GM18505 (cell line): ENCODE results near the gene YAP1.

ENCODE experiments used
- ATAC-seq: cut with Tn5 transposase; IDR thresholded peaks from one replicate; pipeline ENCODE4 v1.9.1; 2021; ENCODE audit not compliant: unreplicated experiment
- POLR2A ChIP-seq: IDR thresholded peaks from 4 replicates; pipeline ENCODE4 v1.6.1; 2011; ENCODE audit warnings: borderline replicate concordance; ENCODE audit not compliant: insufficient read depth, insufficient read length; ENCODE audit errors: extremely low read depth

Gene YAP1

DNA sequence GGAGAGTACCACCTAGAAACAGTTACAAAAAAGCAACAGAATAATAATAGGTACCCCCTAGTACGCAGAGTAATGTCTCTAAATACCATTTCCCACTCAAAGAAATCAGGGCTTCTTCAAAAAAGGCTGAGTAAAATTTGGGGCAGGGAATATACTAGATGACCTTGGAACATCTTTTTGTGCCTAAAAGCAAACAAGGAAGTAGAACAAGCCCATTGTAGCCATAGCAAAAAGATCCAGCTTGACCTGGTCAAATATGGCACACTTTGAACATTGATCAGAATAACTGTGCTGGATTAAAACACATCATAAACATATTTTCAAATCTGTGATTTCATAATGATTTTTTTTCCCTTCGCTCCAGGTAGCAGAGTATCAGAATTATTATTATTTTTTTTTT is 91.5 kb downstream of the YAP1 start:
- ATAC-seq: no peak
- no peak for TF ChIP-seq POLR2A

DNA sequence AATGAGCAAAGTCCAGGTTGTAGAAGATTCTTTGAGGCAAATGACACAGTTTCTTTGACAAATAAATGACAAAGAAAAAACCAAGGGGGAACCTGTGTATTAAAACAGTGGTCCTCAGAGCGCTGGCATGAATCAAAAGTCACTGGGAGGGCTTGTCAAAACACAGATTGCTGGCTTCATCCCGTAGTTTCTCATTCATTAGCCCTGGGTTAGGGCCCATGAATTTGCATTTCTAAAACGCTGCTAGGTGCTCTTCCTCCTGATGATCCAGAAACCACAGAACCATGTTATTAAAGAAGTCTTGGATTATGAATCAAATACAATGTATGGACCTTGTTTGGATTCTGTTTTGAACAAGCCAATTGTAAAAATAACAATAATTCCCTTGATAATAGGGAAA is 92.7 kb downstream of the YAP1 start:
- no peak for ATAC-seq

DNA sequence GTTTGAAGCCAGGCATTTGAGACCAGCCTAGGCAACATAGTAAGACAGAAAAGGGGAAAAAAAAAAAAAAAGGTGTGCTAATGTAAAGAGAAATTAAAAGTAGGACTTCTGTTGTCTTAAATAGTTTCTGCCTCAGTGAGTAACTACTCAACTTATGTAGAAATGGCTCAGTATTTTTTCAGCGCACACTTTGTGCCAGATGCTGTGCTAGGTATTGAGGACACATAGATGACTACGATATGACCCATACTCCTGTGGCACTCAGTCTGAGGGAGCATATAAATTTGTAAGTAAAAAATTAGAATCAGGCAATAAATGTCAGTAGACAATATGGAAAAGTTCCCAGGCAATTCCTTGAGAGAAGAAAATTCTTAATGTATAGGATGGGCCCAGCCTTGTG is 93.9 kb downstream of the YAP1 start:
- no peak for TF ChIP-seq POLR2A
- no peak for ATAC-seq

More for the DNA sequence above, 92.7 kb downstream of the YAP1 start:
- TF ChIP-seq POLR2A: no peak

DNA sequence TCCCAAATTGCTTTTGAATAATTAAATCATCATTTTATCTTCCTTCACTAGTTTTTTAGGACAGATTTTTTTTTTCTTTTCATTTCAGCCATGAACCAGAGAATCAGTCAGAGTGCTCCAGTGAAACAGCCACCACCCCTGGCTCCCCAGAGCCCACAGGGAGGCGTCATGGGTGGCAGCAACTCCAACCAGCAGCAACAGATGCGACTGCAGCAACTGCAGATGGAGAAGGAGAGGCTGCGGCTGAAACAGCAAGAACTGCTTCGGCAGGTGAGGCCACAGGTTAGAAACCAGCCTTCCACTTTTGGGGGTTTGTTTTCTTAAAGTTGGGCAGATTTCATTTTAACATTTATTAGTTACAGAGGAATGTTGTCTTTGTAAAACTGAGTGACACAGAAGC is 95.6 kb downstream of the YAP1 start:
- ATAC-seq: no peak
- TF ChIP-seq POLR2A: no peak

DNA sequence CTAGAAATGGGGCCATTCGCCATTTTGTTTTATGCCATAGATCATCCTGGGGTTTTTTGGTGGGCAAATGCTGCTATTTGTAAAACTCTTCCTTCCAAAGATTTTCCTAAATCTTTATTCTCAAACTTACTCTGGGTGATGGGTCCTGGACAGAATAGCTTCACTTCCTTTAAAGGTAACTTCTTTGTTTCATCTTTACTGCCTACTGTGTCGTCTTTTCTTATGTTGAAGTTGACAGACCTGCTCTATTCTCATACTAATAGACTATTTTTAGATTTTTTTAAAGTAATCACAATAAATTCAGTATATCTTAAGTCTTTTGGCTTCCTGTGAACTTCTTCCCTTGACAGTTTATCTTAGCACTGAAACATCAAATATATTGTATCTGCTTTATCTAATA is 98.6 kb downstream of the YAP1 start:
- ATAC-seq: no peak
- TF ChIP-seq POLR2A: no peak

DNA sequence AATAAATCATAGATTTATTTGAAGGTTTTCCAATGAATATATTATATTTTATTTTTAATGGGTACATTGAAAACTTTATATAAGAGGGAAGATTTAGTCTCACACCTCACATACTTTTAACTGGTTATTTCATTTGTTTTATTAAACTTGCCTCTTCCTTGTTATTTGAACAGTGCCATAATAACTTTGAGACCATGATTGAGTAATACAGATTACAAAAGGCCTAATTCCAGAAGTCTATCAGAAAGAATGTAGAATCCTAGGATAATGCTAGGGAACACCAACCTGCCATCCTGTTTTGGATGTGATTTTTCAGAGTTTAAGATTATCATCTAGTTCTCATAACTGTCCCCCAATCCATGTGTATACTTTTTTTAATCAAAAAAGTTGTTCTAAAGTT is 104.4 kb downstream of the YAP1 start:
- ATAC-seq: no peak
- TF ChIP-seq POLR2A: no peak

DNA sequence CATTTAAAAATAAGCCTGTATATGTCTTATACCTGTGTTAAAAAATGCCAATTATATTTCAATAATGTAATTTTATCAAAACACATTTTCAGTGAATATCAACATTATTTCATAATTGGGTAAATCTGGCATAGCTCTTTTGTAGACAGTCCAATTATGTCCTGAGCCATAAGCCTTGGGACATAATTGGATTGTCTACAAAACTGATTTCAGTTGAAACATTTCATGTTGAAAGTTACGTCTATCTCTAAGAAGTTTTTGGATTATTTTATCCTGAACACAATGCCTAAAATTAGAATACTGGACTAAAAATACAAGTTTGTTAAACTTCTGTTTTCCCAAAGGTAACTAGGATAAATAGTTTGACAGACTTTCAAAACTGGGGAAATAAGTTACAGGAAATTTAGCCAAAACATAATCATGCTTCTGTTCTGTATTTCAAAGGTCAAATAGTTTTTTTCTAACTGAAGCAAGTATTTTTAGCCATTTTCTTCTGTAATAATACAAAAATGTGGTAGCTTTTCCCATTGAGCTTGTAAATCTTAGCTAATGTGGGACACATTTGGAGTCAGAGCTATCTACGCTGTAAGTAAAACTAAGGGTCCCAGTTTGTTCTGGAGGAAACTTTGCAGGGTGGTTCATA is 106.3 kb downstream of the YAP1 start:
- TF ChIP-seq POLR2A: no peak
- ATAC-seq: no peak

DNA sequence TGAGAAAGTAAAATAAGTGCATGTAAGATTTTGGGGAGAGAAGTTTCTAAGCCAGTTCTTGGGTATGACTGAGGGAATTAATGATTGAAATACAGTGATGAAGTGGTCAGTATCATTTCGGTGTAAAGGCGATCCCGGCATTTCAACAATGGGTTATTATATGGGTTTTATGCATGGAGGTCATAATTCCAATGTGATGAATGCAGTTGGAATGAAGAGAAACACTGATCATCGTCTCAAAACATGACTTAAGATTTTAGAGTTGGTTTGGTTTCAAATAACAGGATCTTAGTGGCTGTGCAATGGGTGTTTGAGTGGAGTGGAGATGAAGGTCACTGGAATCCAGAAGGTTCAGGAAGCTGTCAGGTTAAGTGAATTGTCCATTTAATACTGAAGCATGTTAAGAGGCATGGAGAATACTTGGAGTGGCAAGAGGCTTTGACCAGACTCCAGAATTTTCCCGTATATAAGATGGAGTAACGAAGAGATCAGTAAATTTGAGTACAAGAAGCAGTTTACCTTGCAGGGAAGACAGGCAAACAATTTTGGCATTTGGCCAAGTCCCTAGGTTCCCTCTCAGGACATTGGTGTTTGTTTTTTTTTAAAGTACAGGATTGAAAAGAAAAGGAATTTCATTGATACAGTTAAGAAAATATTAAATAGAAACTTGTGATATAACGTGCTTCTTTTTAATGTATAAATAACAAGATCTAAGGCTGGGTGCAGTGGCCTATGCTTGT is 110.7 kb downstream of the YAP1 start:
- no peak for ATAC-seq
- TF ChIP-seq POLR2A: no peak

DNA sequence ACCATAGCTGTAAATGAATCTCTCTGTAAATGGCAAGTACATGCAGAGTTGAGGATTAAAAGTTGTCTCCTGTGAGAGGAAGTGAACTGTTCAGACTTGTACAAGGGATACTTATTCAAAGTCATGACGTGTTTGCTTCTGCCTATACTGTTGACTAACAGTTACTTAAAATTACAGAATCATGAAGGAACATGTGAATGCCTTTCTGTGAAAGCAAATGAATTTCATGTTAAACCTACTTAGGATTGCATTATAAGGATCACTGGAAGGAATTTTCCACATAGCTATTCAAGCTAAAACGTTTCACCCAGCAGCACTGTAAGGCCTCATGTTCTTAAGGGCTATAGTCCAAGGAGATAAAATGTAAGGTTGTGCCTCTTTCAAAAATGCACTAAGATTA is 113.6 kb downstream of the YAP1 start:
- ATAC-seq: no peak
- no peak for TF ChIP-seq POLR2A

DNA sequence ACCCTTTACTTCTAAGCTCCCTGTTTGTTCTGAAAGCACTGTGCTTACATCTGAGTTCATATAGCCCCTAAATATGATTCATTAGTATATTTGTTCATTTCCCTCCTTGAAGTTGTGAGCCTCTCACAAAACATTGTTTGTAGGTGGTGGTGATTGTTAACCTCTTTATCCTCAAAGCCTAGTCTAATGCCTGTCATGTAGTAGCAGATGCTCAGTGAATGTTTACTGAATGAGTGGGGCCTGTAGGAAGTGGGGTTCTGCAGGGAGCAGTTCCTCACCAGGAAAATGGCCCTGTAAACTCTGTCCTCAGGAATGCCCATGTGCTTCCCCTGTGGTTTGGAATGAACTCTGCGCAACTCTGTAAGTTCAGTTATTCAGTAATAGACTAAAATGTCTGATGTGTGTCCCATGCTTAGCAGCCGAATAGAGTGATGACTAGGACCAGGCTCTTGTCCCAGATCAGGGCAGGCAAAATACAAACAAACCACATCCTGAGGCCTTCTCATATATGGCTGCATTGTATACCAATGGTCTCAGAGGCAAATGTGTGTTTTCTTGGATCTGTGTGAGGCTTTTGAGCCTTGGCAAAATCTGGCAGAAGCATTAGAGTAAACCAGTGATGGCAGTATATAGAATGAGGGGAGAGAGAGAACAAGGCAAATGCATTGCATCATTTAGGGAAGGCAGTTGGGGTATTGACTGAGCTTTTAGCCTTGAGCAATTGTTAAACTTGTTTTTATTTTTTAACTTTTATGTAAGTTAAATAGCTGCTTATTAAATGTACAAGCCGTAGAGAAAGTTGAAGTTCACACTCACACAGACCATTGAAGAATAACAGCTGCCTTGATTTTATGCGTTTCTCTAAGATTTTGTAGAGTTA is 115.7 kb downstream of the YAP1 start:
- ATAC-seq: no peak
- no peak for TF ChIP-seq POLR2A

DNA sequence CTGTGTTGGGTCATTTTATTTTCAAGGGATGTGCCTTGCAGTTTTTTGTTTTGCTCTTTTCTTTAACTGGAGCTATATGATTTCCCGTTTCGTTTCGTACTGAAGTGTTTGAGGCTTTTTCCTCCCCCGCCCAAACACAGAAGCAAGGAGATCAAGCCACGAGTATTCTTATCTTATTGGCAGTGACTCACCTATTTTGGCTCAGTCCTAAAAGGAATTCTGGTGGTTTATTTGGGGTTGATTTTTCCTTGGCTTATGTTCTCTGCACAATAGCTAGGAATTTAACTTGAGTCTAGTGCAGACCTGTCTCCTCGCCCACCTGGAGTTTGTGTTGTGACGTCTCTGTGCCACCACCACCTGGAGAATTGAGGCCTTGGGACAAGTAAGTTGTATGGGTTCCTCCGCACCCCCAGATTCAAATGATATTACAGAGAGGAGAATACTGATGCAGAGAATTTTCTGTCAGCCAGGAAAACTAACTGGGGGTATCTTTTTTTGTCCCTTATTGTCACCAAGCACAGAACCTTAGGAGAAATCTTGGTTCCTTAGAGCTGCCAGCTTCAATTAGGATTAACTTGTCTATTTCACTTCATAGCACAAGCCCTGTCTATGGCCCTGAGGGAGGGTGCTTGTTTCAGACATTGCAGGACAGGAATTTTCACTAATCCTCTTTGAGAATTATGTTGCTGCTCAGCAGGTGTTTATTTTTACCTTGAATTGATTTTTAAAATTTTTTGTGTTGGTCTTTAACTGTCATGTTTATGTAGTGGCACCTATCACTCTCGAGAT is 116.6 kb downstream of the YAP1 start:
- no peak for TF ChIP-seq POLR2A
- no peak for ATAC-seq

DNA sequence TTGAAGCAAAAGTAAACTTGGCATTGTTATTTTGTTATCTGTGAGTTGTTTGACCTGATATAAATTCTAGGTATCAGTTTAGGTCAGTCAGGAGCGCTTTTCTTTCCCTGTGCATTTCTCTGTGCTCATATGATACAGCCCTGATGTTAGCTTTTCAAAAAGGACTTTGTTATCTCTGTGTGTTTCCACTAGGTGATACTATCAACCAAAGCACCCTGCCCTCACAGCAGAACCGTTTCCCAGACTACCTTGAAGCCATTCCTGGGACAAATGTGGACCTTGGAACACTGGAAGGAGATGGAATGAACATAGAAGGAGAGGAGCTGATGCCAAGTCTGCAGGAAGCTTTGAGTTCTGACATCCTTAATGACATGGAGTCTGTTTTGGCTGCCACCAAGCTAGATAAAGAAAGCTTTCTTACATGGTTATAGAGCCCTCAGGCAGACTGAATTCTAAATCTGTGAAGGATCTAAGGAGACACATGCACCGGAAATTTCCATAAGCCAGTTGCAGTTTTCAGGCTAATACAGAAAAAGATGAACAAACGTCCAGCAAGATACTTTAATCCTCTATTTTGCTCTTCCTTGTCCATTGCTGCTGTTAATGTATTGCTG is 119.4 kb downstream of the YAP1 start:
- ATAC-seq: no peak
- no peak for TF ChIP-seq POLR2A
